HepG2 (cell line): ENCODE measurements around the gene TSKU. TPM values are rescaled to one million over a fixed set of nuclear protein-coding genes. Genes with fewer than 3 reads are reported as not detected.

ENCODE experiments used
- ELF3 ChIP-seq: IDR thresholded peaks from 2 replicates; pipeline ENCODE4 v1.6.1; 2016; ENCODE audit warnings: missing genetic modification reagents, missing compliant biosample characterization
- ISL2 ChIP-seq: sonication (generic); formaldehyde crosslinking; IDR thresholded peaks from 2 replicates; pipeline ENCODE4 v1.5.0; 2020; ENCODE audit warnings: missing genetic modification reagents
- PTBP1 ChIP-seq: fragments of 200-400 bp; formaldehyde crosslinking; IDR thresholded peaks from 2 replicates; pipeline ENCODE4 v1.6.1; 2018; ENCODE audit warnings: low read length, low read depth; ENCODE audit not compliant: poor library complexity, severe bottlenecking
- RELA ChIP-seq: sonication (generic); formaldehyde crosslinking; IDR thresholded peaks from 2 replicates; pipeline ENCODE4 v1.4.0; 2020; ENCODE audit warnings: missing genetic modification reagents
- SPEN ChIP-seq: sonication (generic); formaldehyde crosslinking; IDR thresholded peaks from 2 replicates; pipeline ENCODE4 v1.5.1; 2020; ENCODE audit warnings: low read depth, mild to moderate bottlenecking, missing genetic modification reagents
- ZNF230 ChIP-seq: sonication (generic); formaldehyde crosslinking; IDR thresholded peaks from 2 replicates; pipeline ENCODE4 v1.4.0; 2020; ENCODE audit warnings: mild to moderate bottlenecking, missing genetic modification reagents
- ZNF292 ChIP-seq: sonication (generic); formaldehyde crosslinking; IDR thresholded peaks from 2 replicates; pipeline ENCODE4 v1.8.1; 2022; ENCODE audit warnings: mild to moderate bottlenecking, low read depth, missing genetic modification reagents, borderline replicate concordance
- ZNF510 ChIP-seq: sonication (generic); formaldehyde crosslinking; IDR thresholded peaks from 2 replicates; pipeline ENCODE4 v1.4.0; 2020; ENCODE audit warnings: low read depth, mild to moderate bottlenecking, missing genetic modification reagents
- ZSCAN31 ChIP-seq: sonication (generic); formaldehyde crosslinking; IDR thresholded peaks from 2 replicates; pipeline ENCODE4 v1.5.0; 2020; ENCODE audit warnings: low read depth, mild to moderate bottlenecking, missing genetic modification reagents
- polyA plus RNA-seq, 8 experiments: library from polyadenylated mRNA; depleted of rRNA in 3 of 8; stranded (reverse) in 7 of 8; unstranded in 1 of 8; fragments of >200 nt; fragmentation: Illumina TruSeq in 4 of 8; extraction: Trizol in 4 of 8; gene quantifications; 2 replicates each; pipeline versions ENCODE4 v1.2.1 to v1.2.3, GENCODE V29; 2011 to 2016; ENCODE audit warnings: low read depth in 4 of 8, missing spikeins in 1 of 8, mixed read lengths in 1 of 8; ENCODE audit not compliant: insufficient read depth in 1 of 8
- total RNA-seq, 5 experiments: library from RNA; depleted of rRNA; stranded (reverse); fragments of >200 nt; fragmentation: Illumina TruSeq; extraction: Trizol; gene quantifications; 2 replicates each; pipeline ENCODE4 v1.2.3, GENCODE V29; 2016; ENCODE audit warnings: low read depth in 1 of 5
- TF ChIP-seq, protein P1 (sequence below): sonication (generic); formaldehyde crosslinking; IDR thresholded peaks from 2 replicates; pipeline ENCODE4 v1.8.1; 2023; ENCODE audit warnings: mild to moderate bottlenecking, missing genetic modification reagents
- TF ChIP-seq, protein P2 (sequence below): IDR thresholded peaks from 2 replicates; pipeline ENCODE4 v1.6.1; 2016
- TF ChIP-seq, protein P3 (sequence below): sonication (generic); formaldehyde crosslinking; IDR thresholded peaks from 2 replicates; pipeline ENCODE4 v1.4.0; 2020; ENCODE audit warnings: mild to moderate bottlenecking, missing genetic modification reagents
- TF ChIP-seq, protein P4 (sequence below): sonication (generic); formaldehyde crosslinking; IDR thresholded peaks from 2 replicates; pipeline ENCODE4 v1.4.0; 2020; ENCODE audit warnings: missing genetic modification reagents, mild to moderate bottlenecking, borderline replicate concordance

Gene TSKU
- total and polyA plus RNA-seq, 2 of the 13 experiments (the other 11 are each of a cell fraction or from before 2014, with no cell fraction given): 20.3 to 21.4 TPM

DNA sequence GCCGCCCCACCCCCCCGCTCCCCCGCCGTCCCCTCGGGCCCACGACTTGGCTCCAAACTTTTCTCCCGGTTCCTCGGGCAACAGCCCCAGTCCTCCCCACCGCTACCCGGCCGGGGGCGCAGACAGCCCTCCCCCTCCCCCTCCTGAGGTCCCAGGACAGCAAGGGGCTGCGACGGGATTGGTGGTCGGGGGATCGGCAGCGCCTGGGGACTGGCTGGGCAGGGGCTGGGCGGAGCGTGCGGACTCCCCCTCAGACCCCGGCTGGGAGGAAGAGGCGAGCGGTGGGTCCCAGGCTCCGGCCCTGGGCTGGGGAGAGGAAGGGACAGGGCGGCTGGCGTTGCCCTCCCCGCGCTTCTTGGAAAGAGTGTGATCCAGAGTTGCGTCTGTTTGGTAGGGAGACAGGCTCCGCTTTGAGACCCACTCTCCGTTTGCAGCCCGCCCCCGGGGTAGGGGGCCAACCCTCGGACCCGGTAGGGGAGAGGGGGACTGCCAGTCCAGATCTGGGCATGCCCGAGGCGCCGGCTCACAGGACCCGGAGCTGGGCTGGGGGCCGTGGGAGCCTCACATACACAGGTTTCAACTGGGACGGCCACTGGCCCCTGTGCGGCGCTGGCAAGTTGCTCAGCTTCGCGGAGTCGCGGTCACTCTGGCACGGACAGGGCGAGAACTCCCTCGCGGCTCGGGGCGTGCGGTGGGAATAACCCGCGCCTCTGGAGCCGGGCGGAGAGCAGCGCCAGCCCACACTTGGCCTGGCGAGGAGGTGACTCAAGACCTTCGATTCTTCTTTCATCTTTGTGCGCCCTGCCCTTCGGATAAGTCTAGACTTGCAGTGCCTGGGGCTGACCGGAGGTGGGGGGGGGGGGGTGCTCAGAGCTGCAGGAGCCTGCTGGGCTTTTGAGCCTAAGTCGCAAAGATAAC, 999 bp downstream of the TSKU start (continued):
- TF ChIP-seq, protein P1, sequence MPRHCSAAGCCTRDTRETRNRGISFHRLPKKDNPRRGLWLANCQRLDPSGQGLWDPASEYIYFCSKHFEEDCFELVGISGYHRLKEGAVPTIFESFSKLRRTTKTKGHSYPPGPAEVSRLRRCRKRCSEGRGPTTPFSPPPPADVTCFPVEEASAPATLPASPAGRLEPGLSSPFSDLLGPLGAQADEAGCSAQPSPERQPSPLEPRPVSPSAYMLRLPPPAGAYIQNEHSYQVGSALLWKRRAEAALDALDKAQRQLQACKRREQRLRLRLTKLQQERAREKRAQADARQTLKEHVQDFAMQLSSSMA (CRISPR knock-in tag): 0 out of 2 replicates have a peak, but pooled peaks have one; percentile 14
- TF ChIP-seq ELF3 (CRISPR knock-in tag): peak; percentile 28; the same call in 1 of the 2 replicates
- TF ChIP-seq, protein P2, sequence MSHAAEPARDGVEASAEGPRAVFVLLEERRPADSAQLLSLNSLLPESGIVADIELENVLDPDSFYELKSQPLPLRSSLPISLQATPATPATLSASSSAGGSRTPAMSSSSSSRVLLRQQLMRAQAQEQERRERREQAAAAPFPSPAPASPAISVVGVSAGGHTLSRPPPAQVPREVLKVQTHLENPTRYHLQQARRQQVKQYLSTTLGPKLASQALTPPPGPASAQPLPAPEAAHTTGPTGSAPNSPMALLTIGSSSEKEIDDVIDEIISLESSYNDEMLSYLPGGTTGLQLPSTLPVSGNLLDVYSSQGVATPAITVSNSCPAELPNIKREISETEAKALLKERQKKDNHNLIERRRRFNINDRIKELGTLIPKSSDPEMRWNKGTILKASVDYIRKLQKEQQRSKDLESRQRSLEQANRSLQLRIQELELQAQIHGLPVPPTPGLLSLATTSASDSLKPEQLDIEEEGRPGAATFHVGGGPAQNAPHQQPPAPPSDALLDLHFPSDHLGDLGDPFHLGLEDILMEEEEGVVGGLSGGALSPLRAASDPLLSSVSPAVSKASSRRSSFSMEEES: 0 out of 2 replicates have a peak, but pooled peaks have one; percentile 15
- TF ChIP-seq ZSCAN31: peak; percentile 80; the same call in 1 of the 2 replicates
- TF ChIP-seq, protein P3, sequence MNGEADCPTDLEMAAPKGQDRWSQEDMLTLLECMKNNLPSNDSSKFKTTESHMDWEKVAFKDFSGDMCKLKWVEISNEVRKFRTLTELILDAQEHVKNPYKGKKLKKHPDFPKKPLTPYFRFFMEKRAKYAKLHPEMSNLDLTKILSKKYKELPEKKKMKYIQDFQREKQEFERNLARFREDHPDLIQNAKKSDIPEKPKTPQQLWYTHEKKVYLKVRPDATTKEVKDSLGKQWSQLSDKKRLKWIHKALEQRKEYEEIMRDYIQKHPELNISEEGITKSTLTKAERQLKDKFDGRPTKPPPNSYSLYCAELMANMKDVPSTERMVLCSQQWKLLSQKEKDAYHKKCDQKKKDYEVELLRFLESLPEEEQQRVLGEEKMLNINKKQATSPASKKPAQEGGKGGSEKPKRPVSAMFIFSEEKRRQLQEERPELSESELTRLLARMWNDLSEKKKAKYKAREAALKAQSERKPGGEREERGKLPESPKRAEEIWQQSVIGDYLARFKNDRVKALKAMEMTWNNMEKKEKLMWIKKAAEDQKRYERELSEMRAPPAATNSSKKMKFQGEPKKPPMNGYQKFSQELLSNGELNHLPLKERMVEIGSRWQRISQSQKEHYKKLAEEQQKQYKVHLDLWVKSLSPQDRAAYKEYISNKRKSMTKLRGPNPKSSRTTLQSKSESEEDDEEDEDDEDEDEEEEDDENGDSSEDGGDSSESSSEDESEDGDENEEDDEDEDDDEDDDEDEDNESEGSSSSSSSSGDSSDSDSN (CRISPR knock-in tag): peak; percentile 38; the same call in 1 of the 2 replicates
- 0 out of 2 replicates have a peak, but pooled peaks have one; percentile 54 for TF ChIP-seq ZNF510 (CRISPR knock-in tag)
- peak; percentile 20; the same call in 1 of the 2 replicates for TF ChIP-seq RELA
- 0 out of 2 replicates have a peak, but pooled peaks have one; percentile 48 for TF ChIP-seq ZNF230 (CRISPR knock-in tag)
- peak; percentile 33; the same call in 1 of the 2 replicates for TF ChIP-seq SPEN (CRISPR knock-in tag)
- TF ChIP-seq ZNF292: peak; percentile 20; the same call in 1 of the 2 replicates
- TF ChIP-seq, protein P4, sequence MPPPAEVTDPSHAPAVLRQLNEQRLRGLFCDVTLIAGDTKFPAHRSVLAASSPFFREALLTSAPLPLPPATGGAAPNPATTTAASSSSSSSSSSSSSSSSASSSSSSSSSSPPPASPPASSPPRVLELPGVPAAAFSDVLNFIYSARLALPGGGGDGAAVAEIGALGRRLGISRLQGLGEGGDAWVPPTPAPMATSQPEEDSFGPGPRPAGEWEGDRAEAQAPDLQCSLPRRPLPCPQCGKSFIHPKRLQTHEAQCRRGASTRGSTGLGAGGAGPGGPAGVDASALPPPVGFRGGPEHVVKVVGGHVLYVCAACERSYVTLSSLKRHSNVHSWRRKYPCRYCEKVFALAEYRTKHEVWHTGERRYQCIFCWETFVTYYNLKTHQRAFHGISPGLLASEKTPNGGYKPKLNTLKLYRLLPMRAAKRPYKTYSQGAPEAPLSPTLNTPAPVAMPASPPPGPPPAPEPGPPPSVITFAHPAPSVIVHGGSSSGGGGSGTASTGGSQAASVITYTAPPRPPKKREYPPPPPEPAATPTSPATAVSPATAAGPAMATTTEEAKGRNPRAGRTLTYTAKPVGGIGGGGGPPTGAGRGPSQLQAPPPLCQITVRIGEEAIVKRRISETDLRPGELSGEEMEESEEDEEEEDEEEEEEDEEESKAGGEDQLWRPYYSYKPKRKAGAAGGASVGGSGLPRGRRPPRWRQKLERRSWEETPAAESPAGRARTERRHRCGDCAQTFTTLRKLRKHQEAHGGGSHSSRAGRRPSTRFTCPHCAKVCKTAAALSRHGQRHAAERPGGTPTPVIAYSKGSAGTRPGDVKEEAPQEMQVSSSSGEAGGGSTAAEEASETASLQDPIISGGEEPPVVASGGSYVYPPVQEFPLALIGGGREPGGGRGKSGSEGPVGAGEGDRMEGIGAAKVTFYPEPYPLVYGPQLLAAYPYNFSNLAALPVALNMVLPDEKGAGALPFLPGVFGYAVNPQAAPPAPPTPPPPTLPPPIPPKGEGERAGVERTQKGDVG (CRISPR knock-in tag): 0 out of 2 replicates have a peak, but pooled peaks have one; percentile 40
- no peak for TF ChIP-seq PTBP1
- TF ChIP-seq ISL2: peak; percentile 30; the same call in 1 of the 2 replicates
